Measurements from ENCODE around the gene RABGAP1L.

The RABGAP1L gene

GRCh38 chr1:174219606-174220370 is 60.5 kb downstream of the RABGAP1L start:
- no CpG with 5 or more reads among the region's 4 CpGs for WGBS (ENCODE audit: insufficient coverage)
- no peak overlapping the region for H3K4me3 ChIP-seq (ENCODE audit: control insufficient read depth in 1 of 7, extremely low read depth in 1 of 7, insufficient read depth in 4 of 7, low read depth in 2 of 7, low read length in 6 of 7)
- H3K27ac ChIP-seq (ENCODE audit: insufficient read depth in 1 of 2, low read depth in 1 of 2, low read length in 2 of 2, poor library complexity in 1 of 2, severe bottlenecking in 2 of 2): no peak overlapping the region
- CTCF ChIA-PET: interaction anchor here (1.0 kb wide), 1 partner anchor 800 kb away, joined by 3 read pairs; no protein-coding TSS in a partner anchor
- H3K27me3 ChIP-seq (replicated peaks in 2 of 5; ENCODE audit: control insufficient read depth in 4 of 5, insufficient read depth in 5 of 5, low read length in 4 of 5): no peaks in the 10 kb centered on the region
- peaks cover 0 to 9% (median 4%) of the 10 kb centered on the region in 5 experiments for H3K9me3 ChIP-seq (ENCODE audit: control extremely low read depth in 1 of 5, control insufficient read depth in 4 of 5, insufficient read depth in 2 of 5, low read depth in 1 of 5, low read length in 4 of 5)
- H3K4me1 ChIP-seq (ENCODE audit: control extremely low read depth in 1 of 4, control insufficient read depth in 4 of 4, insufficient read depth in 4 of 4, low read length in 3 of 4): no peaks in the 10 kb centered on the region
- POLR2A ChIA-PET: interaction anchor here (0.6 kb wide), 1 partner anchor 72 kb away, joined by 3 read pairs; no protein-coding TSS in a partner anchor
- DNase-seq: no peak
- peaks cover 0 to 21% (median 6%) of the 10 kb centered on the region in 4 experiments for H3K36me3 ChIP-seq (ENCODE audit: control insufficient read depth in 4 of 4, insufficient read depth in 4 of 4, low read length in 3 of 4)

- WGBS (ENCODE audit: insufficient coverage): 100% methylated on average over 1 of the region's 2 CpGs
Measured at GRCh38 chr1:174221681-174222080, 62.4 kb downstream of the RABGAP1L start.

GRCh38 chr1:174222166-174222949 is 63.0 kb downstream of the RABGAP1L start:
- Histone ChIP-seq H3K4me3 (ENCODE audit: control insufficient read depth in 1 of 7, extremely low read depth in 1 of 7, insufficient read depth in 4 of 7, low read depth in 2 of 7, low read length in 6 of 7) (no peak overlapping the region), H3K27ac (ENCODE audit: insufficient read depth in 1 of 2, low read depth in 1 of 2, low read length in 2 of 2, poor library complexity in 1 of 2, severe bottlenecking in 2 of 2) (no peak overlapping the region), H3K36me3 (ENCODE audit: control insufficient read depth in 4 of 4, insufficient read depth in 4 of 4, low read length in 3 of 4) (peaks cover 0 to 21% (median 6%) of the 10 kb centered on the region in 4 experiments), H3K9me3 (ENCODE audit: control extremely low read depth in 1 of 5, control insufficient read depth in 4 of 5, insufficient read depth in 2 of 5, low read depth in 1 of 5, low read length in 4 of 5) (peaks cover 0 to 9% (median 4%) of the 10 kb centered on the region in 5 experiments), H3K4me1 (ENCODE audit: control extremely low read depth in 1 of 4, control insufficient read depth in 4 of 4, insufficient read depth in 4 of 4, low read length in 3 of 4) (no peaks in the 10 kb centered on the region), H3K27me3 (replicated peaks in 2 of 5; ENCODE audit: control insufficient read depth in 4 of 5, insufficient read depth in 5 of 5, low read length in 4 of 5) (no peaks in the 10 kb centered on the region)
- ChIA-PET CTCF (no interaction called here), POLR2A (no interaction called here)
- 100% methylated on average over 1 of the region's 4 CpGs for WGBS (ENCODE audit: insufficient coverage)
- peak in 1 of 3 donors; percentile 9 for DNase-seq

More at GRCh38 chr1:174221681-174222080, 62.4 kb downstream of the RABGAP1L start:
- Histone ChIP-seq H3K4me3 (ENCODE audit: control insufficient read depth in 1 of 7, extremely low read depth in 1 of 7, insufficient read depth in 4 of 7, low read depth in 2 of 7, low read length in 6 of 7) (no peak overlapping the region), H3K9me3 (ENCODE audit: control extremely low read depth in 1 of 5, control insufficient read depth in 4 of 5, insufficient read depth in 2 of 5, low read depth in 1 of 5, low read length in 4 of 5) (peaks cover 0 to 9% (median 4%) of the 10 kb centered on the region in 5 experiments), H3K36me3 (ENCODE audit: control insufficient read depth in 4 of 4, insufficient read depth in 4 of 4, low read length in 3 of 4) (peaks cover 0 to 21% (median 6%) of the 10 kb centered on the region in 4 experiments), H3K4me1 (ENCODE audit: control extremely low read depth in 1 of 4, control insufficient read depth in 4 of 4, insufficient read depth in 4 of 4, low read length in 3 of 4) (no peaks in the 10 kb centered on the region), H3K27ac (ENCODE audit: insufficient read depth in 1 of 2, low read depth in 1 of 2, low read length in 2 of 2, poor library complexity in 1 of 2, severe bottlenecking in 2 of 2) (no peak overlapping the region), H3K27me3 (replicated peaks in 2 of 5; ENCODE audit: control insufficient read depth in 4 of 5, insufficient read depth in 5 of 5, low read length in 4 of 5) (no peaks in the 10 kb centered on the region)
- ChIA-PET POLR2A (interaction anchor here (0.6 kb wide), 1 partner anchor 1531 kb away, joined by 3 read pairs; no protein-coding TSS in a partner anchor), CTCF (no interaction called here)
- DNase-seq: no peak

DNA sequence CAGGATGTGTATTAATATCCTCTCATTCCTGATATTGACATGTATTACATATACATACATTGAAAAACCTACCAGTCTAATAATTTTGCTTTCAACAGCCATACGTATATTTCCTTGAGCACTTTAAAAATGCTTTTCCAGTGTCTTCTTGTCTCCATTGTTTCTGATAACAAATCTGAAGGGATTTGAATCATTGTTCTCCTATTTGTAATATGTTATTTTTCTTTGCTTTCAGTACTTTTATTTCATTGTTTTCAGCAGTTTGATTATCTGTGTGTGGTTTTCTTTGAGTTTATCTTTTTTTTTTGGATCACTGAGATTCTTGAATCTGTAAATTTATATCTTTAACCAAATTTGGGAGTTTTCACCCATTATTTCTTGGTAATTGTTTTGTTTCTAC is 65.3 kb downstream of the RABGAP1L start:
- no peaks in the 10 kb centered on the region for H3K4me1 ChIP-seq (ENCODE audit: control extremely low read depth in 1 of 4, control insufficient read depth in 4 of 4, insufficient read depth in 4 of 4, low read length in 3 of 4)
- DNase-seq: no peak

DNA sequence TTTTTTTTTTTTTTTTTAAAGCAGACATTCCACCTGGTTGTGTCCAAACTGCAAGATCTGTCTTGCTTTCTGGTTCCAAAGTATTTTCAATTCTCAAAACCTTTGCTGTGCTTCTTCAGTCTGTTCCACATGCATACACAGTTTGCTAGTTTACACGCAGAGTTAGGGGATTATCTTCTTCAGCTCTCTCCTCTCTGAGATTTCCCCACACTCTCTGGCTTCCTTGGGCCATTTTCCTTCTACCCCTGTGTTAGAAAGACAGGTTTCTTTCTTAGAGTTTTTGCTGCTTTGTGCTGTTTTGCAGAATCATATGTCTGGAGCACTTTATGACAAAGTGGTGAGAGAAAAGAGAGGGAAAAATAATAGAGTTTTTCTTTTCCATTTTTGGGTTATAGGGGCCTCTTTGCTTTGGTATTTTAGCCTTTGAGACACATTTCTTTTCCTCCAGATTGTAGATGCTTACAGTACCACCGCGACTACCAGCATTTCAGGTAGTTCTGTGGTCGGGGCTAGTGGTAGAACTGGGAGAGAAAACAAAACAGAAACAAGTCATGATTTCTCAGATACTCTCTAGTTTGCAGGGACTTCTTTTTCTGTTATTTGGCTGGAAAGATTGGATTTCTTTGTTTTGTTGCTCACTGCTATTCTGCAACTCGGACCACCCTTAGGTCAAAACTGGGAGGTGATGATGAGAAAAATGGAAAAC is 66.3 kb downstream of the RABGAP1L start:
- 100% methylated on average over 4 of the region's 5 CpGs for WGBS (ENCODE audit: insufficient coverage)
- Histone ChIP-seq H3K27ac (ENCODE audit: insufficient read depth in 1 of 2, low read depth in 1 of 2, low read length in 2 of 2, poor library complexity in 1 of 2, severe bottlenecking in 2 of 2) (no peak overlapping the region), H3K9me3 (ENCODE audit: control extremely low read depth in 1 of 5, control insufficient read depth in 4 of 5, insufficient read depth in 2 of 5, low read depth in 1 of 5, low read length in 4 of 5) (peaks cover 0 to 9% (median 4%) of the 10 kb centered on the region in 5 experiments), H3K36me3 (ENCODE audit: control insufficient read depth in 4 of 4, insufficient read depth in 4 of 4, low read length in 3 of 4) (peaks cover 0 to 21% (median 6%) of the 10 kb centered on the region in 4 experiments), H3K4me3 (ENCODE audit: control insufficient read depth in 1 of 7, extremely low read depth in 1 of 7, insufficient read depth in 4 of 7, low read depth in 2 of 7, low read length in 6 of 7) (no peak overlapping the region), H3K27me3 (replicated peaks in 2 of 5; ENCODE audit: control insufficient read depth in 4 of 5, insufficient read depth in 5 of 5, low read length in 4 of 5) (no peaks in the 10 kb centered on the region), H3K4me1 (ENCODE audit: control extremely low read depth in 1 of 4, control insufficient read depth in 4 of 4, insufficient read depth in 4 of 4, low read length in 3 of 4) (no peaks in the 10 kb centered on the region)
- no peak for DNase-seq
- CTCF ChIA-PET: no interaction called here
- POLR2A ChIA-PET: no interaction called here

More for the DNA sequence above, 65.3 kb downstream of the RABGAP1L start:
- POLR2A ChIA-PET: no interaction called here
- Histone ChIP-seq H3K27me3 (replicated peaks in 2 of 5; ENCODE audit: control insufficient read depth in 4 of 5, insufficient read depth in 5 of 5, low read length in 4 of 5) (no peaks in the 10 kb centered on the region), H3K36me3 (ENCODE audit: control insufficient read depth in 4 of 4, insufficient read depth in 4 of 4, low read length in 3 of 4) (peaks cover 0 to 21% (median 6%) of the 10 kb centered on the region in 4 experiments), H3K9me3 (ENCODE audit: control extremely low read depth in 1 of 5, control insufficient read depth in 4 of 5, insufficient read depth in 2 of 5, low read depth in 1 of 5, low read length in 4 of 5) (peaks cover 0 to 9% (median 4%) of the 10 kb centered on the region in 5 experiments), H3K4me3 (ENCODE audit: control insufficient read depth in 1 of 7, extremely low read depth in 1 of 7, insufficient read depth in 4 of 7, low read depth in 2 of 7, low read length in 6 of 7) (no peak overlapping the region), H3K27ac (ENCODE audit: insufficient read depth in 1 of 2, low read depth in 1 of 2, low read length in 2 of 2, poor library complexity in 1 of 2, severe bottlenecking in 2 of 2) (no peak overlapping the region)
- no CpG with 5 or more reads among the region's 1 CpG for WGBS (ENCODE audit: insufficient coverage)
- CTCF ChIA-PET: no interaction called here

GRCh38 chr1:174230399-174230798 is 71.1 kb downstream of the RABGAP1L start:
- H3K27ac ChIP-seq (ENCODE audit: insufficient read depth in 1 of 2, low read depth in 1 of 2, low read length in 2 of 2, poor library complexity in 1 of 2, severe bottlenecking in 2 of 2): no peak overlapping the region
- peak in 2 of 3 donors; percentile 15 to 43 for DNase-seq
- no peak overlapping the region for H3K4me3 ChIP-seq (ENCODE audit: control insufficient read depth in 1 of 7, extremely low read depth in 1 of 7, insufficient read depth in 4 of 7, low read depth in 2 of 7, low read length in 6 of 7)
- WGBS (ENCODE audit: insufficient coverage): 77% methylated on average over 4 of the region's 5 CpGs
- peaks cover 0 to 13% (median 8%) of the 10 kb centered on the region in 4 experiments for H3K36me3 ChIP-seq (ENCODE audit: control insufficient read depth in 4 of 4, insufficient read depth in 4 of 4, low read length in 3 of 4)
- H3K9me3 ChIP-seq (ENCODE audit: control extremely low read depth in 1 of 5, control insufficient read depth in 4 of 5, insufficient read depth in 2 of 5, low read depth in 1 of 5, low read length in 4 of 5): no peaks in the 10 kb centered on the region
- no peaks in the 10 kb centered on the region for H3K27me3 ChIP-seq (replicated peaks in 2 of 5; ENCODE audit: control insufficient read depth in 4 of 5, insufficient read depth in 5 of 5, low read length in 4 of 5)
- ChIA-PET CTCF (no interaction called here), POLR2A (no interaction called here)
- no peaks in the 10 kb centered on the region for H3K4me1 ChIP-seq (ENCODE audit: control extremely low read depth in 1 of 4, control insufficient read depth in 4 of 4, insufficient read depth in 4 of 4, low read length in 3 of 4)
